ENCODE data around the gene SPATA6. TPM values are rescaled to one million over a fixed set of nuclear protein-coding genes. Genes with fewer than 3 reads are reported as not detected.

Gene SPATA6
- total and polyA plus RNA-seq, 2 experiments from 2014 or later = 3.4 to 4.5 TPM

DNA sequence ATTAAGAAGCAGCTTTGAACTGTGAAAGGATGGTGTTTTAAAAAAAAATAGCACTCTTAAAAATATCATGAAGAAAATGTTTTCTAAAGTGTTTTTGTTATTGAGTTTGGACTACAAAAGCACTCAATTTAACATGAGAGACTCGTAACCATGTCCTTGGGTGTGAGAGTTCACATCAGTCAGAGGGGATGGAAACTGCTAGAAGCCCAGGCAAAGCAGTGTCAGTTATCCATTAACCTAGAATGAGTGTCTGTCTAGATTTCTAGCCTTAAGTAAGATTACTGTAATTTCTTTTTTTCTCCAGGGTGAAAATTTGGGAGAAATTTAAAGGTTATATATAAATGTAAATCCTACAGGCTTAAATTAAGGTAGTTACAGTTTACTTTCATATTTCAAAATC lies 217.8 kb downstream of the SPATA6 start:
- H3K4me3 ChIP-seq = no peak overlapping the region
- no peaks in the 10 kb centered on the region for H3K9me3 ChIP-seq (ENCODE audit: low read depth)
- no peak overlapping the region for H3K27ac ChIP-seq
- no peaks in the 10 kb centered on the region for H3K36me3 ChIP-seq (replicated peaks; ENCODE audit: insufficient read depth, low read depth)
- H3K27me3 ChIP-seq = no peaks in the 10 kb centered on the region
- no peaks in the 10 kb centered on the region for H3K9me2 ChIP-seq (replicated peaks; ENCODE audit: insufficient read depth)
- TF ChIP-seq EZH2 (IDR thresholded peaks at IDR 0.05; ENCODE audit: borderline replicate concordance) = no peak
- TF ChIP-seq EZH2phosphoT487 (IDR thresholded peaks at IDR 0.05; ENCODE audit: low read depth, severe bottlenecking, unreplicated experiment) = no peak
- TF ChIP-seq, protein P1, sequence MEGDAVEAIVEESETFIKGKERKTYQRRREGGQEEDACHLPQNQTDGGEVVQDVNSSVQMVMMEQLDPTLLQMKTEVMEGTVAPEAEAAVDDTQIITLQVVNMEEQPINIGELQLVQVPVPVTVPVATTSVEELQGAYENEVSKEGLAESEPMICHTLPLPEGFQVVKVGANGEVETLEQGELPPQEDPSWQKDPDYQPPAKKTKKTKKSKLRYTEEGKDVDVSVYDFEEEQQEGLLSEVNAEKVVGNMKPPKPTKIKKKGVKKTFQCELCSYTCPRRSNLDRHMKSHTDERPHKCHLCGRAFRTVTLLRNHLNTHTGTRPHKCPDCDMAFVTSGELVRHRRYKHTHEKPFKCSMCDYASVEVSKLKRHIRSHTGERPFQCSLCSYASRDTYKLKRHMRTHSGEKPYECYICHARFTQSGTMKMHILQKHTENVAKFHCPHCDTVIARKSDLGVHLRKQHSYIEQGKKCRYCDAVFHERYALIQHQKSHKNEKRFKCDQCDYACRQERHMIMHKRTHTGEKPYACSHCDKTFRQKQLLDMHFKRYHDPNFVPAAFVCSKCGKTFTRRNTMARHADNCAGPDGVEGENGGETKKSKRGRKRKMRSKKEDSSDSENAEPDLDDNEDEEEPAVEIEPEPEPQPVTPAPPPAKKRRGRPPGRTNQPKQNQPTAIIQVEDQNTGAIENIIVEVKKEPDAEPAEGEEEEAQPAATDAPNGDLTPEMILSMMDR (IDR thresholded peaks at IDR 0.05; ENCODE audit: poor library complexity) = no peak
- no peaks in the 10 kb centered on the region for H3K79me2 ChIP-seq
- no peaks in the 10 kb centered on the region for H4K20me1 ChIP-seq (ENCODE audit: insufficient read depth, poor library complexity, severe bottlenecking)
- no peak for DNase-seq (ENCODE audit: low spot score)
- H3K4me1 ChIP-seq (ENCODE audit: insufficient read depth) = no peaks in the 10 kb centered on the region
- no peak overlapping the region for H2AFZ ChIP-seq
- H3K4me2 ChIP-seq = no peak overlapping the region
- 69% methylated on average over 1 of the region's 1 CpG for WGBS (ENCODE audit: low lambda C conversion rate, missing lambda C conversion rate)

DNA sequence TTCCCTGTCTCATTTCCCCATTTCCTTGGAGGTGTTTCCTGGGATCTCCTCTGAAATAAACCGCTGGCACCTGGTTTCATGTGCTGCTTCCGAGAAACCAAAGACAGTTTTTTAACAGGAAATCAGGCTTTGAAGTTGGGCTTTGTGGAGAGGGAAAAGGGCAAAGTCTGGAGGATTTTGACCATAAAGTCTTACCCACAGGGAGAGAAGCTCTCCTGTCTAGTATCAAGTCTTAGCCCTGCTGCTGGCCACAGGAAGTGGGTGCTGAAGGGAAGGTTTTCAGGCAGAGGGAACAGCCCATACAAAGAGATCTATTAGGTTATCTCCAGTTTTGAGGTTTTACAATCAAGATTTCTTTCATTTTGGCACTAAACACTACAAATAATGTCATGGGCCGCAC lies 220.2 kb downstream of the SPATA6 start:
- no peak for TF ChIP-seq EZH2 (IDR thresholded peaks at IDR 0.05; ENCODE audit: borderline replicate concordance)
- no peak for TF ChIP-seq EZH2phosphoT487 (IDR thresholded peaks at IDR 0.05; ENCODE audit: low read depth, severe bottlenecking, unreplicated experiment)
- TF ChIP-seq, protein P1 (IDR thresholded peaks at IDR 0.05; ENCODE audit: poor library complexity) = no peak
- no peaks in the 10 kb centered on the region for H3K9me3 ChIP-seq (ENCODE audit: low read depth)
- no peaks in the 10 kb centered on the region for H3K4me1 ChIP-seq (ENCODE audit: insufficient read depth)
- H3K4me2 ChIP-seq = no peak overlapping the region
- no peak overlapping the region for H2AFZ ChIP-seq
- 72% methylated on average over 3 of the region's 3 CpGs for WGBS (ENCODE audit: low lambda C conversion rate, missing lambda C conversion rate)
- H3K36me3 ChIP-seq (replicated peaks; ENCODE audit: insufficient read depth, low read depth) = no peaks in the 10 kb centered on the region
- no peaks in the 10 kb centered on the region for H4K20me1 ChIP-seq (ENCODE audit: insufficient read depth, poor library complexity, severe bottlenecking)
- no peak overlapping the region for H3K4me3 ChIP-seq
- H3K79me2 ChIP-seq = no peaks in the 10 kb centered on the region
- H3K9me2 ChIP-seq (replicated peaks; ENCODE audit: insufficient read depth) = no peaks in the 10 kb centered on the region
- no peak overlapping the region for H3K27ac ChIP-seq
- no peak for DNase-seq (ENCODE audit: low spot score)
- no peaks in the 10 kb centered on the region for H3K27me3 ChIP-seq

DNA sequence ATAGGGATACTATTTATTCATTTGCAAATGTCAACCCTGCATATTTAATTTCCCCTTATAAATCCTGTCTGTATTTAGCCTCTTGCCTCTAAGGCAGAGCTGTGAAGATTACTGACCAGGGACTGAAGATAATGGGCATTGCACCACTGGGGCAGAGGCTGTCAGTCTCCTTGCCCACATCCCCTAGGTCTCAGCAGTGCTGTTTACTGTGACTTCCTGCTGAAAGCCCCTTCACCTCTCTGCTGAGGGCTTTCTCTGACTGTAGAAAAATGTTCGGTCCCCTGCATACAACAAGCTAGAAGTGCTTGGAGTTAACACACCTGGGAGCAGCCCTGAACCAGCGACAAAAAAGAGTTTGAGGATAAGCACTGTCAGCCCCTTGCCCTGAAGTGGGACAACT lies 220.7 kb downstream of the SPATA6 start:
- Histone ChIP-seq H2AFZ (no peak overlapping the region), H3K36me3 (replicated peaks; ENCODE audit: insufficient read depth, low read depth) (no peaks in the 10 kb centered on the region), H3K4me1 (ENCODE audit: insufficient read depth) (no peaks in the 10 kb centered on the region), H3K4me2 (no peak overlapping the region), H3K9me3 (ENCODE audit: low read depth) (no peaks in the 10 kb centered on the region), H3K79me2 (no peaks in the 10 kb centered on the region), H3K4me3 (no peak overlapping the region), H3K9me2 (replicated peaks; ENCODE audit: insufficient read depth) (no peaks in the 10 kb centered on the region), H3K27ac (no peak overlapping the region), H4K20me1 (ENCODE audit: insufficient read depth, poor library complexity, severe bottlenecking) (no peaks in the 10 kb centered on the region), H3K27me3 (no peaks in the 10 kb centered on the region)
- TF ChIP-seq EZH2phosphoT487 (IDR thresholded peaks at IDR 0.05; ENCODE audit: low read depth, severe bottlenecking, unreplicated experiment) (no peak), EZH2 (IDR thresholded peaks at IDR 0.05; ENCODE audit: borderline replicate concordance) (no peak)
- TF ChIP-seq, protein P1 (IDR thresholded peaks at IDR 0.05; ENCODE audit: poor library complexity) = no peak
- WGBS (ENCODE audit: low lambda C conversion rate, missing lambda C conversion rate) = 86% methylated on average over 2 of the region's 2 CpGs
- no peak for DNase-seq (ENCODE audit: low spot score)

DNA sequence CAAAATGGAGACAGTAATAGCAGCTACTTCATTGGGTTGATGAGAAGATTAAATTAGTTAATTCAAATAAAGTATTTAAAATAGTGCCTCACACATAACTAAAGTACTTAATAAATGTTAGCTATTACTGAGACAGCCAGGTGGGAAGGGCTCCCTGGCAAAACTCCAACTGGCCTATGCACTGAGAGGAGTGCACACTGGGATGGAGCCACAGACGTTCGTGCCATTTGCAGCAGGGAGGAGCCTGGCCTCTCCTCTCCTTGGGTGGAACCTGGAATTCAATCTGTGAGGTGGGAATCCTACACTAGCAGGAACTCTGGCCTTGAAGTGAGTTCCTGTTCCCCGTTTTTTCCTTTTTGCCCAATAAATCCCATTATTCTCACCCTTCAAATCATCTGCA lies 221.4 kb downstream of the SPATA6 start:
- Histone ChIP-seq H3K27ac (no peak overlapping the region), H4K20me1 (ENCODE audit: insufficient read depth, poor library complexity, severe bottlenecking) (no peaks in the 10 kb centered on the region), H2AFZ (no peak overlapping the region), H3K4me3 (no peak overlapping the region), H3K36me3 (replicated peaks; ENCODE audit: insufficient read depth, low read depth) (no peaks in the 10 kb centered on the region), H3K27me3 (no peaks in the 10 kb centered on the region), H3K9me2 (replicated peaks; ENCODE audit: insufficient read depth) (no peaks in the 10 kb centered on the region), H3K4me2 (no peak overlapping the region), H3K9me3 (ENCODE audit: low read depth) (no peaks in the 10 kb centered on the region), H3K4me1 (ENCODE audit: insufficient read depth) (no peaks in the 10 kb centered on the region), H3K79me2 (no peaks in the 10 kb centered on the region)
- TF ChIP-seq EZH2 (IDR thresholded peaks at IDR 0.05; ENCODE audit: borderline replicate concordance) = no peak
- no peak for TF ChIP-seq EZH2phosphoT487 (IDR thresholded peaks at IDR 0.05; ENCODE audit: low read depth, severe bottlenecking, unreplicated experiment)
- TF ChIP-seq, protein P1 (IDR thresholded peaks at IDR 0.05; ENCODE audit: poor library complexity) = no peak
- WGBS (ENCODE audit: low lambda C conversion rate, missing lambda C conversion rate) = 67% methylated on average over 3 of the region's 3 CpGs
- DNase-seq (ENCODE audit: low spot score) = peak; percentile 29
